Uterus (tissue), 2 donors: ENCODE data around the gene FBXL2.

Experiments
- CTCF ChIP-seq, 4 experiments: fragments of 200-600 bp in 2 of 4; fragments of 450-650 bp in 2 of 4; sonication (generic) in 2 of 4; IDR thresholded peaks; one replicate each; pipeline ENCODE4 v1.5.1; 2016 to 2019; ENCODE audit warnings: antibody characterized with exemption in 4 of 4, mild to moderate bottlenecking in 2 of 4, moderate library complexity in 1 of 4
- POLR2A ChIP-seq, 2 donors: fragments of 450-650 bp; IDR thresholded peaks; one replicate each; pipeline ENCODE4 v1.6.1; 2016; ENCODE audit warnings: antibody characterized with exemption in 2 of 2, mild to moderate bottlenecking in 1 of 2, moderate library complexity in 1 of 2

- no peak for TF ChIP-seq CTCF (IDR thresholded peaks at IDR 0.05)
- no peak for TF ChIP-seq POLR2A (IDR thresholded peaks at IDR 0.05)
Measured at GRCh38 chr3:33433843-33434242, 156.6 kb downstream of the FBXL2 start.
